AG04449 (cell line): ENCODE results near the gene PLPPR3.

Experiments used
- CTCF ChIA-PET: fragments of 350-600 bp; formaldehyde crosslinking; extraction: SDS; loops from one replicate; lab custom pipeline; 2021; ENCODE audit warnings: antibody characterized with exemption; lab: Yijun Ruan, JAX
- POLR2A ChIA-PET: fragments of 400-600, 350-600 bp; formaldehyde crosslinking; extraction: SDS; loops from one replicate; lab custom pipeline; 2020; ENCODE audit warnings: antibody characterized with exemption, inconsistent platforms; lab: Yijun Ruan, JAX
- DNase-seq: peaks from one replicate; pipeline ENCODE4 v3.0.0-alpha.2; 2010; ENCODE audit warnings: low read depth, low spot score
- H3K4me3 ChIP-seq: 2 replicates; pipeline ENCODE4 v1.5.1; 2011; ENCODE audit warnings: low read depth, mild to moderate bottlenecking, control low read depth, low read length
- CTCF ChIP-seq: IDR thresholded peaks from one replicate; pipeline ENCODE4 v1.5.1; 2011; ENCODE audit warnings: mild to moderate bottlenecking, moderate library complexity, low read length, control low read depth, inconsistent platforms; ENCODE audit not compliant: insufficient read depth; ENCODE audit errors: missing control alignments

PLPPR3 gene

GRCh38 chr19:829129-829758 lies 7.5 kb upstream of the PLPPR3 start:
- no peak overlapping the region for H3K4me3 ChIP-seq
- DNase-seq = no peak
- no peak for TF ChIP-seq CTCF
- ChIA-PET POLR2A (no interaction called here), CTCF (no interaction called here)

- TF ChIP-seq CTCF = no peak
- H3K4me3 ChIP-seq = no peak within 1 kb of the TSS
- ChIA-PET CTCF (no interaction called here), POLR2A (no interaction called here)
- no peak for DNase-seq
Measured at GRCh38 chr19:827710-828321, 6.1 kb upstream of the PLPPR3 start, which contains the start of gene AZU1. AZU1 (plus strand) TSS chr19:827837; CDS start chr19:827847, 10 bp downstream.

- ChIA-PET CTCF (interaction anchor here (1.6 kb wide), 1 partner anchor 29 kb away, joined by 4 read pairs; no protein-coding TSS in a partner anchor), POLR2A (no interaction called here)
- DNase-seq = no peak
- TF ChIP-seq CTCF = no peak
- H3K4me3 ChIP-seq = no peak overlapping the region
Measured at GRCh38 chr19:827314-827709, 5.6 kb upstream of the PLPPR3 start.

- ChIA-PET CTCF (interaction anchor here (1.6 kb wide), 1 partner anchor 30 kb away, joined by 4 read pairs; no protein-coding TSS in a partner anchor), POLR2A (no interaction called here)
- DNase-seq = no peak
- no peak for TF ChIP-seq CTCF
- H3K4me3 ChIP-seq = no peak overlapping the region
Measured at GRCh38 chr19:825897-826644, 4.3 kb upstream of the PLPPR3 start.

DNA sequence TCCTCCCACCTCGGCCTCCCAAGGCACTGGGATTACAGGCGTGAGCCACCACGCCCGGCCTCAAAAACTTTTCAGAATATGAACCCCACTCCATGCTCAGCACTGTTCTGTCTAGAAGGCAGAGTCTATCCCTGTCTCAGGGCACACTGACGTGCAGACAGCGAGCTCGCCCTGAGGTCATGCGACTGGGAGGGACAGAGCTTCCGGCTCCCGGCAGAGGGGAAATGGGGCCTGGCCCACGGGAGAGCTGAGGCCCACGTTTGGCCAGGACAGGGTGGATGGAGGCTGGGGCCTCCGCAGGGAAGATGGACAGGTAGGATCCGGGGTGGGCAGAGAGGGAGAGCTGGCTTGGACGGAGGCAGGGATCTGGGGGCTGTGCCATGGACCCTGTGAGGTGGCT lies 3.1 kb upstream of the PLPPR3 start:
- no peak for DNase-seq
- no peak overlapping the region for H3K4me3 ChIP-seq
- TF ChIP-seq CTCF = no peak
- POLR2A ChIA-PET = no interaction called here
- CTCF ChIA-PET = no interaction called here

DNA sequence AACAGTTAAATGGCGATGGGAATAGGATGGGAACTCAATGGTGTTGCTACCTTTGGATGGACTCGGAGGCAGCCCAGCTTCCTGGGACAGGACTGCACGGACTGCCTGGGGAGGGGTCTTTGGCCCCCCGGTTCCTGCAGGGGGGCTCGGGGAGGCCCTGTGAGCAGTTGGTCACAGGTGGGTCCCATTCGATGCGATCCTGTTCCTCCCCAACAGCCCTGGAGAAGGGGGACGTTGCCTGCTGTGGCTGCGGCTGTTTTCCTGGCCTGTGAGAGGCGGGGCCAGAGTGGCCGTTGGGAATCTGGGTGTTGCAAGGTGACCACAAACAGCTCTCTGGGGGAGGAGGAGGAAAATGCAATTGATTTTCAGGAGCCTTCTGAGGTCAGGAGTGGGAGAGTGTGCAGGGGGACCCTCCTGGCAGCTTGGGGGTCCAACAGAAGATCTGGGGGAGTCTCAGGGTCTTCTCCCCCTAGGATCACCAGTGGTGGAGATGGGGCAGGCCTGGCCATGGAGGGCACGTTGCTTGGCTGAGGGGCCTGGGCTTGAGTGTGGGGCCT lies 1.9 kb upstream of the PLPPR3 start:
- no peak overlapping the region for H3K4me3 ChIP-seq
- TF ChIP-seq CTCF = no peak
- POLR2A ChIA-PET = no interaction called here
- DNase-seq = no peak
- CTCF ChIA-PET = no interaction called here
